Esophagus squamous epithelium (tissue), 5 donors: Measurements from ENCODE around the gene CNST. TPM values are rescaled to one million over a fixed set of nuclear protein-coding genes. Genes with fewer than 3 reads are reported as not detected.
A peak's percentile ranks its signal among the peaks of the same experiment; 100 is the strongest.
"Not testable (repeated sequence)": the region's sequence is repeated elsewhere in the genome, so short reads cannot be mapped to it uniquely, and the experiment has no call there.

ENCODE experiments used
- DNase-seq: peaks from one replicate; lab custom pipeline; 2025; lab: John Stamatoyannopoulos, UW
- H3K27ac ChIP-seq, 4 donors: fragments of 200-600 bp; sonication (generic); one replicate each; pipeline ENCODE4 v1.5.1; 2016 to 2019; ENCODE audit warnings: mild to moderate bottlenecking in 1 of 4
- H3K27me3 ChIP-seq, 4 donors: fragments of 200-600 bp; sonication (generic); 1 replicate in 3 of 4; 2 replicates in 1 of 4; pipeline versions ENCODE4 v1.5.1 to v1.6.0; 2017 to 2021; ENCODE audit warnings: antibody characterized with exemption in 1 of 4
- H3K36me3 ChIP-seq, 3 donors: fragments of 200-600 bp; sonication (generic); one replicate each; pipeline ENCODE4 v1.5.1; 2016 to 2019
- H3K4me1 ChIP-seq, 3 donors: fragments of 200-600 bp; sonication (generic); one replicate each; pipeline ENCODE4 v1.5.1; 2017 to 2019
- H3K4me3 ChIP-seq, 4 donors: fragments of 200-600 bp; sonication (generic); 1 replicate in 3 of 4; 2 replicates in 1 of 4; pipeline ENCODE4 v1.5.1; 2016 to 2019; ENCODE audit warnings: mild to moderate bottlenecking in 2 of 4, moderate library complexity in 1 of 4
- H3K9me3 ChIP-seq, 3 donors: fragments of 200-600 bp; sonication (generic); one replicate each; pipeline ENCODE4 v1.5.1; 2016 to 2019
- CTCF ChIP-seq, 6 experiments: fragments of 450-650 bp in 4 of 6; fragments of 200-600 bp in 2 of 6; sonication (generic) in 2 of 6; IDR thresholded peaks; one replicate each; pipeline ENCODE4 v1.5.1; 2016 to 2019; ENCODE audit warnings: antibody characterized with exemption in 6 of 6, mild to moderate bottlenecking in 4 of 6, moderate library complexity in 4 of 6
- POLR2A ChIP-seq, 4 donors: fragments of 450-650 bp; IDR thresholded peaks; one replicate each; pipeline ENCODE4 v1.6.1; 2017; ENCODE audit warnings: antibody characterized with exemption in 4 of 4, mild to moderate bottlenecking in 4 of 4, moderate library complexity in 3 of 4
- WGBS, 2 donors: methylation state at CpG; one replicate each; pipeline ENCODE4 v1.1.5; 2018; 5-methylcytosine and 5-hydroxymethylcytosine counted together
- intact Hi-C: fragments of 100-400 bp; cut with DNase I; formaldehyde crosslinking; loops from one replicate; pipeline ENCODE4 v1.15.0; 2022
- total RNA-seq, 4 donors: library from RNA; depleted of rRNA; stranded (reverse); fragments of >200 nt; gene quantifications; one replicate each; pipeline ENCODE4 v1.1.0, GENCODE V29; 2016
- donor health status: DM: yes; HTN: yes; CAD: no.

The CNST gene
- total RNA-seq, 4 donors from 2014 or later = 7.5 to 31.5 (median 12.4) TPM

GRCh38 chr1:246554201-246554600, 12.1 kb upstream of the CNST start:
- no peak overlapping the region for H3K27ac ChIP-seq
- WGBS, 2 donors = 95 to 97% methylated on average over 13 to 16 of the region's 16 CpGs
- no peaks in the 10 kb centered on the region for H3K9me3 ChIP-seq
- H3K4me3 ChIP-seq = no peak overlapping the region
- no peak for TF ChIP-seq CTCF (IDR thresholded peaks at IDR 0.05)
- TF ChIP-seq POLR2A (IDR thresholded peaks at IDR 0.05) = no peak
- H3K36me3 ChIP-seq = peaks cover 0 to 100% (median 20%) of the 10 kb centered on the region in 3 donors
- H3K4me1 ChIP-seq = no peaks in the 10 kb centered on the region
- H3K27me3 ChIP-seq = no peaks in the 10 kb centered on the region
- intact Hi-C loops = no loop called here
- DNase-seq = no peak

DNA sequence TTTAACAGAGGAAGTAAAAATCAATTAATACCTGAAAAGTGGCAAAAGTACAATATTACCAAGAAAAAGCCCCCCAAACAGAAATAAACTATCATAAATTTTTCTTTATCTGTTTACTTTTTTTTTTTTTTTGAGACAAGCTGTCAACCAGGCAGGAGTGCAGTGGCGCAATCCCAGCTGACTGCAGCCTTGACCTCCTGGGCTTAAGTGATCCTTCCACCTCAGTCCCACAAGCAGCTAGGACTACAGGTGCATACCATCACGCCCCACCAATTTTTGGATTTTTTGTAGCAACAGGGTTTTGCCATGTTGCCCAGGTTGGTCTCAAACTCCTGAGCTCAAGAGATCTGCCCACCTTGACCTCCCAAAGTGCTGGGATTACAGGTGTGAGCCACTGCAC, 8.2 kb upstream of the CNST start:
- no peaks in the 10 kb centered on the region for H3K27me3 ChIP-seq
- intact Hi-C loops = no loop called here
- DNase-seq = no peak
- H3K36me3 ChIP-seq = peaks cover 0 to 95% (median 12%) of the 10 kb centered on the region in 3 donors
- H3K27ac ChIP-seq = no peak overlapping the region
- no peaks in the 10 kb centered on the region for H3K4me1 ChIP-seq
- H3K9me3 ChIP-seq = no peaks in the 10 kb centered on the region
- WGBS, 2 donors = 96 to 100% methylated on average over 2 of the region's 2 CpGs
- no peak for TF ChIP-seq POLR2A (IDR thresholded peaks at IDR 0.05)
- no peak for TF ChIP-seq CTCF (IDR thresholded peaks at IDR 0.05)
- no peak overlapping the region for H3K4me3 ChIP-seq

DNA sequence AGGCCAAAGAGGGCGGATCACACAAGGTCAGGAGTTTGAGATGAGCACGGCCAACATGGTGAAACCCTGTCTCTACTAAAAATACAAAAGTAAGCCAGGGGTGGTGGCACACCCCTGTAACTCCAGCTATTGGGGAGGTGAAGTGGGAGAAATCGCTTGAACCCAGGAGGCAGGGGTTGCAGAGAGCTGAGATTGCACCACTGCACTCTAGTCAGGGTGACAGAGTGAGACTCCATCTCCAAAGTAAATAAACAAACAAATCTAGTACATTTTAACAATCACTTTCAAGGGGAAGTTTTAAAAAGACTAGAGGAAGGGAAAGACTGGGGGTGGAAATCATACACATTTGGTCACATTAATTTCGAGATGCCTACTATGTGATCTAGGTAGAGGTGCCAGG, 6.9 kb upstream of the CNST start:
- no peak for DNase-seq
- Histone ChIP-seq H3K27ac (no peak overlapping the region), H3K4me3 (no peak overlapping the region), H3K36me3 (peaks cover 0 to 93% (median 12%) of the 10 kb centered on the region in 3 donors), H3K9me3 (no peaks in the 10 kb centered on the region), H3K27me3 (no peaks in the 10 kb centered on the region), H3K4me1 (peaks cover 0 to 7% (median 0%) of the 10 kb centered on the region in 3 donors)
- 90 to 92% methylated on average over 4 of the region's 4 CpGs for WGBS, 2 donors
- TF ChIP-seq POLR2A (IDR thresholded peaks at IDR 0.05) = no peak
- TF ChIP-seq CTCF (IDR thresholded peaks at IDR 0.05) = no peak
- intact Hi-C loops = no loop called here

DNA sequence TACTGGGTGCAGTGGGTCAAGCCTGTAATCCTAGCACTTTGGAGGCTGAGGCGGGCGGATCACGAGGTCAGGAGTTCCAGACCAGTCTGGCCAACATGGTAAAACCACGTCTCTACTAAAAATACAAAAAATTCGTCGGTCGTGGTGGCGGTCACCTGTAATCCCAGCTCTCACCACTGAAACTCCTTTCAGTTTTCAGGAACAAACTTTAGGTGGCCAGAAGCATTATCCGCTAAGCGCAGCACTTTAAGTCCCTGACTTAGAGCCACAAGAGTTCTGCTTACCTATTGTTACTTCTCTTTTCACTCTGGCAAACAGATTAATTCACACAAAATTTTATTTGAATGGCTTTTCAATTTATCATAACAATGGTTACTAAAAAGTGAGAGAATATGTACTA, 5.4 kb upstream of the CNST start:
- not testable (repeated sequence) for H3K27ac ChIP-seq, H3K27me3 ChIP-seq, H3K9me3 ChIP-seq, DNase-seq, H3K4me3 ChIP-seq
- intact Hi-C loops = loop anchor here (10.0 kb wide), 1 partner anchor 124 kb away; no protein-coding TSS in a partner anchor
- 87 to 88% methylated on average over 10 of the region's 10 CpGs for WGBS, 2 donors
- peaks cover 0 to 78% (median 11%) of the 10 kb centered on the region in 3 donors for H3K36me3 ChIP-seq
- peaks cover 9 to 22% (median 10%) of the 10 kb centered on the region in 3 donors for H3K4me1 ChIP-seq

- Histone ChIP-seq H3K9me3 (no peaks in the 10 kb centered on the region), H3K27me3 (no peaks in the 10 kb centered on the region), H3K27ac (peak overlapping the region; percentile 92 to 99 (median 99)), H3K36me3 (peaks cover 0 to 35% (median 0%) of the 10 kb centered on the region in 3 donors), H3K4me3 (peak overlapping the region; percentile 84 to 100 (median 98)), H3K4me1 (peaks cover 9 to 53% (median 22%) of the 10 kb centered on the region in 3 donors)
- TF ChIP-seq POLR2A (IDR thresholded peaks at IDR 0.05) (no peak), CTCF (IDR thresholded peaks at IDR 0.05) (no peak)
- no peak for DNase-seq
- intact Hi-C loops = loop anchor here (10.0 kb wide), 1 partner anchor 120 kb away; no protein-coding TSS in a partner anchor
- 29 to 43% methylated on average over 23 to 28 of the region's 33 CpGs for WGBS, 2 donors
These were observed 1.2 kb upstream of the CNST start for GRCh38 chr1:246564839-246565750.
